Fibroblast of pulmonary artery (primary cell): ENCODE results near the gene NEXN.

Experiments used
- DNase-seq: peaks from one replicate; pipeline ENCODE4 v3.0.0-alpha.2; 2010; ENCODE audit warnings: low read depth
- H3K4me3 ChIP-seq: replicated peaks from 2 replicates; pipeline ENCODE4 v1.5.1; 2011; ENCODE audit warnings: low read depth, mild to moderate bottlenecking, control low read depth, low read length, moderate library complexity
- CTCF ChIP-seq: IDR thresholded peaks from 2 replicates; pipeline ENCODE4 v1.5.1; 2011; ENCODE audit warnings: mild to moderate bottlenecking, control low read depth, low read length, inconsistent platforms; ENCODE audit errors: missing control alignments

NEXN gene

GRCh38 chr1:77925956-77926355 is 37.5 kb downstream of the NEXN start:
- no peak overlapping the region for H3K4me3 ChIP-seq
- TF ChIP-seq CTCF: no peak
- DNase-seq: no peak

GRCh38 chr1:77926561-77927357 is 38.3 kb downstream of the NEXN start:
- no peak for TF ChIP-seq CTCF
- H3K4me3 ChIP-seq: no peak overlapping the region
- DNase-seq: no peak

- H3K4me3 ChIP-seq: no peak overlapping the region
- no peak for TF ChIP-seq CTCF
- no peak for DNase-seq
These were observed 39.0 kb downstream of the NEXN start for GRCh38 chr1:77927414-77927813.

GRCh38 chr1:77929806-77930205 is 41.4 kb downstream of the NEXN start:
- TF ChIP-seq CTCF: no peak
- H3K4me3 ChIP-seq: no peak overlapping the region
- no peak for DNase-seq

- no peak overlapping the region for H3K4me3 ChIP-seq
- DNase-seq: no peak
- no peak for TF ChIP-seq CTCF
These were observed 50.2 kb downstream of the NEXN start for GRCh38 chr1:77938651-77939050.

- no peak for DNase-seq
- no peak for TF ChIP-seq CTCF
- no peak overlapping the region for H3K4me3 ChIP-seq
These were observed 52.6 kb downstream of the NEXN start for GRCh38 chr1:77940921-77941570.
